Measurements from ENCODE around the gene AGPAT4.

DNA sequence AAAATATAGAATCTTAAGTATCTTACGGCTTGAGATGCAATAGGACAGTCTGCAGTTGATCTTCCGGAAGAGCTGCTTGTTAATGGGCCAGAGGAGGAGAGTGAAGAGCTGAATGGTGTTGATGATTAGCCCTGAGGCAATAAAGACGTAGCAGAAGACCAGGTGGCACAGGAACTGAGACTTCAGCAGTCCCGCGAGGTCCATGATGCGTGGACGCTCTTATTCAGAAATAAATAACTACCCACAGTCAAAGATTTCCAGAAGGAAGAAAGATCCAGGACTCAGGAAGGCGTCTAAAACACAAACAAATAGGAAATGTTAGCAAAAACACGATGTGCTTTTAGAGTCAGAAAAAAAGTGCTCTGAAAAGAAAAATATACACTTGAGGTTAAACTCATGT, 41.9 kb downstream of the AGPAT4 start:
- no peak for TF ChIP-seq POLR2AphosphoS5 (IDR thresholded peaks at IDR 0.05)
- TF ChIP-seq, protein P1, sequence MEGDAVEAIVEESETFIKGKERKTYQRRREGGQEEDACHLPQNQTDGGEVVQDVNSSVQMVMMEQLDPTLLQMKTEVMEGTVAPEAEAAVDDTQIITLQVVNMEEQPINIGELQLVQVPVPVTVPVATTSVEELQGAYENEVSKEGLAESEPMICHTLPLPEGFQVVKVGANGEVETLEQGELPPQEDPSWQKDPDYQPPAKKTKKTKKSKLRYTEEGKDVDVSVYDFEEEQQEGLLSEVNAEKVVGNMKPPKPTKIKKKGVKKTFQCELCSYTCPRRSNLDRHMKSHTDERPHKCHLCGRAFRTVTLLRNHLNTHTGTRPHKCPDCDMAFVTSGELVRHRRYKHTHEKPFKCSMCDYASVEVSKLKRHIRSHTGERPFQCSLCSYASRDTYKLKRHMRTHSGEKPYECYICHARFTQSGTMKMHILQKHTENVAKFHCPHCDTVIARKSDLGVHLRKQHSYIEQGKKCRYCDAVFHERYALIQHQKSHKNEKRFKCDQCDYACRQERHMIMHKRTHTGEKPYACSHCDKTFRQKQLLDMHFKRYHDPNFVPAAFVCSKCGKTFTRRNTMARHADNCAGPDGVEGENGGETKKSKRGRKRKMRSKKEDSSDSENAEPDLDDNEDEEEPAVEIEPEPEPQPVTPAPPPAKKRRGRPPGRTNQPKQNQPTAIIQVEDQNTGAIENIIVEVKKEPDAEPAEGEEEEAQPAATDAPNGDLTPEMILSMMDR (IDR thresholded peaks at IDR 0.05), result no peak

All from breast epithelium (tissue), 3 donors.